Type B pancreatic cell (in vitro differentiated cells): Measurements from ENCODE around the gene FRG1. TPM values are rescaled to one million over a fixed set of nuclear protein-coding genes. Genes with fewer than 3 reads are reported as not detected.
"Not testable (repeated sequence)": the region's sequence is repeated elsewhere in the genome, so short reads cannot be mapped to it uniquely, and the experiment has no call there.

Experiments used
- DNase-seq: peaks from one replicate; pipeline ENCODE4 v3.0.0; 2021; ENCODE audit warnings: mixed read lengths; ENCODE audit not compliant: unreplicated experiment; ENCODE audit errors: extremely low spot score
- H3K27ac Mint-ChIP-seq: 2 replicates; pipeline ENCODE4 v1.8.0; 2021; ENCODE audit warnings: mild to moderate bottlenecking, mixed read lengths
- H3K27me3 Mint-ChIP-seq: 2 replicates; pipeline ENCODE4 v1.8.0; 2021; ENCODE audit warnings: mixed read lengths
- H3K36me3 Mint-ChIP-seq: 2 replicates; pipeline ENCODE4 v1.8.0; 2021; ENCODE audit warnings: mixed read lengths
- H3K4me1 Mint-ChIP-seq: one replicate; pipeline ENCODE4 v1.8.0; 2021; ENCODE audit warnings: mixed read lengths; ENCODE audit not compliant: unreplicated experiment
- H3K4me3 Mint-ChIP-seq: 2 replicates; pipeline ENCODE4 v1.8.0; 2021; ENCODE audit warnings: mild to moderate bottlenecking, mixed read lengths
- H3K9me3 Mint-ChIP-seq: 2 replicates; pipeline ENCODE4 v1.8.0; 2021; ENCODE audit warnings: mixed read lengths
- total RNA-seq: library from RNA; stranded (reverse); gene quantifications from 2 replicates; pipeline ENCODE4 v1.2.1, GENCODE V29; 2021; ENCODE audit warnings: low replicate concordance
- TF ChIP-seq, protein P1 (sequence below): fragments of 200-600 bp; sonication (generic); conservative IDR thresholded peaks from 2 replicates; pipeline ENCODE4 v1.5.0; 2021; ENCODE audit warnings: antibody characterized with exemption, mild to moderate bottlenecking

The FRG1 gene
- total RNA-seq, 1 donor from 2014 or later, result 42.3 TPM

DNA sequence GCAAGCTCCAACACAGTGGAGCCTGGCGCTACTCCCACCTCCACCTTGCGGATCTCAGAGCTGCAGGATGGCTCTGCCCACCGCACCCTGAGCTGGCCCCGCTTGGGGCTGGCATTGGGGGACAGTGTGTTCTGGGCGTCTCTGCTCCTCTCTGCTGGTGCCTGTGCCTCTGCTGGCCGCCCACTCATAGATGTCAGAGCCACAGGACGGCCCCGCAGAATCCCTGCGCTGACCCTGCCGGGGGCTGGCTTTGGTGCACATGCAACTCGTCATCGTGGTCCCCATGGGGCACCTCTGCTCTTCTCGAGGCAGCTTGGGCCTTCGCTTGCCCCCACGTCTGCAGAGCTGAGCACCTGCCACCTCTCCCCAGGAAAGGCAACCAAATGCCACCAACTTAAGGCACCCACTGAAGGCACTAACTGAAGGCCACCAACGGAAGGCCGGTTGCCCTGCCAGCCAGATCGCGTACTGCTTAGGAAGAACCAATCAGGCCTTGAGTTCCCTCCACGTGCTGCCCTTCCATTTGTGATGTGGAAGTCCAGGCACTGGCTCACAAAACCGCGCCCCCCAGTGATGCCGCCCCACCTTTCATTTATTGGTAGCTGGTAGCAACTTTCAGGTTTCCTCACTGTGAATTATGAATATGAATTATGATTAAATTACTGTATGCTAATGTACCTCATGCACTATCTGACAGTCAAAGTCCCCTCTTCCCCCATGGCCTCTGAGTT, 23.3 kb upstream of the FRG1 start:
- no peak for DNase-seq
- H3K4me1 Mint-ChIP-seq, result no peaks in the 10 kb centered on the region
- H3K27me3 Mint-ChIP-seq, result no peaks in the 10 kb centered on the region
- peaks cover 5% of the 10 kb centered on the region for H3K9me3 Mint-ChIP-seq
- H3K36me3 Mint-ChIP-seq, result no peaks in the 10 kb centered on the region
- no peak overlapping the region for H3K4me3 Mint-ChIP-seq
- no peak overlapping the region for H3K27ac Mint-ChIP-seq
- TF ChIP-seq, protein P1, sequence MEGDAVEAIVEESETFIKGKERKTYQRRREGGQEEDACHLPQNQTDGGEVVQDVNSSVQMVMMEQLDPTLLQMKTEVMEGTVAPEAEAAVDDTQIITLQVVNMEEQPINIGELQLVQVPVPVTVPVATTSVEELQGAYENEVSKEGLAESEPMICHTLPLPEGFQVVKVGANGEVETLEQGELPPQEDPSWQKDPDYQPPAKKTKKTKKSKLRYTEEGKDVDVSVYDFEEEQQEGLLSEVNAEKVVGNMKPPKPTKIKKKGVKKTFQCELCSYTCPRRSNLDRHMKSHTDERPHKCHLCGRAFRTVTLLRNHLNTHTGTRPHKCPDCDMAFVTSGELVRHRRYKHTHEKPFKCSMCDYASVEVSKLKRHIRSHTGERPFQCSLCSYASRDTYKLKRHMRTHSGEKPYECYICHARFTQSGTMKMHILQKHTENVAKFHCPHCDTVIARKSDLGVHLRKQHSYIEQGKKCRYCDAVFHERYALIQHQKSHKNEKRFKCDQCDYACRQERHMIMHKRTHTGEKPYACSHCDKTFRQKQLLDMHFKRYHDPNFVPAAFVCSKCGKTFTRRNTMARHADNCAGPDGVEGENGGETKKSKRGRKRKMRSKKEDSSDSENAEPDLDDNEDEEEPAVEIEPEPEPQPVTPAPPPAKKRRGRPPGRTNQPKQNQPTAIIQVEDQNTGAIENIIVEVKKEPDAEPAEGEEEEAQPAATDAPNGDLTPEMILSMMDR, result no peak

DNA sequence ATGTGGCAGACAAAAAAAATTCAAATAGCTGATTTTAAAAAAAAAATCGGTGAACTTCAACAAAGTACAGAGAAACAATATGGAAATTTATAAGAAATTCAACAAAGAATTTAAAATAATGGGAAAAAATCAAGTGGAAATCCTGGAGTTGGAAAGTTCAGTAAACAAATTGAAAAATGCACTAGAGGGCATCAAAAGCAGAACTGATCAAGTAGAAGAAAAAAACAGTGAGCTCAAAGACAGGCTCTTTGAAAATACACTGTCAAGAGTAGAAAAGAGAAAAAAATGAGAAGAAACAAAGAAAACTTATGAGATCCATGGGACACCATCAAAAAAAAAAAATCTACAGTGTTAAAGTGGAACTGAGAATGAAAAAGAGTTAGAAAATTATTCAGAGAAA, 19.6 kb upstream of the FRG1 start:
- TF ChIP-seq, protein P1, result no peak
- no peak for DNase-seq
- H3K27me3 Mint-ChIP-seq, result no peaks in the 10 kb centered on the region
- no peak overlapping the region for H3K27ac Mint-ChIP-seq
- H3K4me3 Mint-ChIP-seq, result no peak overlapping the region
- H3K36me3 Mint-ChIP-seq, result peaks cover 2% of the 10 kb centered on the region
- no peaks in the 10 kb centered on the region for H3K4me1 Mint-ChIP-seq
- H3K9me3 Mint-ChIP-seq, result peaks cover 13% of the 10 kb centered on the region

DNA sequence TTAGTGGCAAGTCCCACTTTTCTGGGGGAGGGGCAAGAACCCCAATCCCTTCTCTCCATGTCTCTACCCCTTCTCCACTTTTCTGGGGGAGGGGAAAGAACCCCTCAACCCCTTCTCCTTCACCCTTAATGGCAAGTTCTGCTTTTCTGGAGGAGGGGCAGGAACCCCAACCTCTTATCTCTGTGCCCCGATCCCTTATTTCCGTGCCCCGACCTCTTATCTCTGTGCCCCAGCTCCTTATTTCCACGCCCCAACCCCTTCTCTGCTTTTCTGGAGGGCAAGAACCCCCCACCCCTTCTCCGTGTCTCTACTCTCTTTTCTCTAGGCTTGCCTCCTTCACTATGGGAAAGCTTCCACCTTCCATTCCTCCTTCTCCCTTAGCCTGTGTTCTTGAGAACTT, 13.9 kb upstream of the FRG1 start:
- H3K27ac Mint-ChIP-seq, H3K27me3 Mint-ChIP-seq, DNase-seq, H3K4me1 Mint-ChIP-seq, H3K4me3 Mint-ChIP-seq: not testable (repeated sequence)
- H3K36me3 Mint-ChIP-seq, result peaks cover 13% of the 10 kb centered on the region
- peaks cover 27% of the 10 kb centered on the region for H3K9me3 Mint-ChIP-seq

DNA sequence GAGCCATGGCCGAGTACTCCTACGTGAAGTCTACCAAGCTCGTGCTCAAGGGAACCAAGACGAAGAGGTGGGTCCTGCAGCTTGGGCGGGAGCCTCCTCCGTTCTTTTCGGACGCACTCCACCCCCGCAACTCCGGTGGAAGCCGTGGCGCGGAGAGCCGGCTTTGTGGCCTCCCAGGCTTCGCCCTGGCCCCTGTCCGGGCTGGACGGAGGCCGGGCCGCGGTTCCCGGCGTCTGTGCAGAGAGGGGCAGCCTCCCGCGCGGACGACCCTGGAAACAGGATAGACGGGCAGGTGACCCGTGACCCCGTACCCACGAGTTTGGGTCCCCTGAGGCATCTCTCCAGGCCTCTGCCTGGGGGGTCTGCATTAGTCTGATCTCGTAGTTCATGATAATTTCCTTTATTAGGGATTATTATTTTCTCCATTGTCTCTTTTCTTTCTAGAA, 356 bp downstream of the FRG1 start:
- Mint-ChIP-seq H3K27me3 (no peaks in the 10 kb centered on the region), H3K36me3 (peaks cover 20% of the 10 kb centered on the region), H3K9me3 (peaks cover 17% of the 10 kb centered on the region), H3K4me3 (peak overlapping the region; percentile 96), H3K27ac (peak overlapping the region; percentile 94), H3K4me1 (peaks cover 20% of the 10 kb centered on the region)
- TF ChIP-seq, protein P1, result no peak
- DNase-seq, result no peak

DNA sequence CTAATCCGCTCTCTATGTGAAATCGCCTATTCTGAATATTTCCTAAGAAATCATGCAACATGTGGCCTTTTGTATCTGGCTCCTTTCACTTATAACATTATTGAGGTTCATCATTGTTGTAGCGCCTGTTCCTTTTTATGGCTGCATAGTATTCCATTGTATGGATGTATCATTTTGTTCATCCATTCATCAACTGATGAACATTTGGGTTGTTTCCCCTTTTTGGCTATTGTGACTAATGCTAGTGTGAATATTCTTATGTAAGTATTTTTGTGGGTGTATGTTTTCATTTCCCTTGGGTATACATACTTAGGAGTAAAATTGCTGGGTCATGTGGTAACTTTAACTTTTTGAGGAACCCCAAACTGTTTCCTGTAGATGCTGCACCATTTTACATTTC, 1.7 kb downstream of the FRG1 start:
- peaks cover 21% of the 10 kb centered on the region for H3K36me3 Mint-ChIP-seq
- peaks cover 20% of the 10 kb centered on the region for H3K4me1 Mint-ChIP-seq
- not testable (repeated sequence) for H3K27me3 Mint-ChIP-seq, H3K27ac Mint-ChIP-seq, H3K9me3 Mint-ChIP-seq, DNase-seq
- H3K4me3 Mint-ChIP-seq, result peak overlapping the region; percentile 71

DNA sequence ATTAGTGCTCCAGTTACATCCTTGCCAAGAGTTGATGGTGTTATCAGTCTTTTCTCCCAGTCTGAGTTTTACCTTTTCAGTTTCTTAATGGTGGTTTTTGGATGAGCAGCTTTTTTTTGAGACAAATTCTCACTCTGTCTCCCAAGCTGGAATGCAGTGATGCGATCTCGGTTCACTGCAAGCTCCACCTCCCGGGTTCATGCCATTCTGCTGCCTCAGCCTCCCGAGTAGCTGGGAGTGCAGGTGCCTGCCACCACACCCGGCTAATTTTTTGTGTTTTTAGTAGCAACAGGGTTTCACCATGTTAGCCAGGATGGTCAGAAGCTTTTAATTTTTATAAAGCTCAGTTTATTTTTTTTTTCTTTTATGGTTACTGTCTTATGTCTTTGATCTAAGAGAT, 3.4 kb downstream of the FRG1 start:
- peaks cover 20% of the 10 kb centered on the region for H3K4me1 Mint-ChIP-seq
- not testable (repeated sequence) for H3K27ac Mint-ChIP-seq, DNase-seq, H3K9me3 Mint-ChIP-seq, H3K27me3 Mint-ChIP-seq, H3K4me3 Mint-ChIP-seq
- peaks cover 24% of the 10 kb centered on the region for H3K36me3 Mint-ChIP-seq

DNA sequence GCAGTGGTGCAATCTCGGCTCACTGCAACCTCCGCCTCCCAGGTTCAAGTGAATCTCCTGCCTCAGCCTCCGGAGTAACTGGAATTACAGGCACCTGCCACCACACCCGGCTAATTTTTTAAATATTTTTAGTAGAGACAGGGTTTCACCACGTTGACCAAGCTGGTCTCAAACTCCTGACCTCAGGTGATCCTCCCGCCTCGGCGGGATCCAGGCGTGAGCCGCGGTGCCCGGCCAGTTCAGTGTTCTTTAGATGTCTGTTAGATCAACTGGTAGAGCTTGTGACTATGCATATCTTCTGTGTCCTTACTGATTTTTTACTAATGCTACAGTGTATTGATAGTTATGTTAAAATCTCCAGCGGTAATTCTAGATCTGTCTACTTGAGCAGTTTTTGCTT, 6.2 kb downstream of the FRG1 start:
- H3K4me1 Mint-ChIP-seq, DNase-seq, H3K27ac Mint-ChIP-seq, H3K27me3 Mint-ChIP-seq, H3K4me3 Mint-ChIP-seq, H3K9me3 Mint-ChIP-seq: not testable (repeated sequence)
- peaks cover 27% of the 10 kb centered on the region for H3K36me3 Mint-ChIP-seq

DNA sequence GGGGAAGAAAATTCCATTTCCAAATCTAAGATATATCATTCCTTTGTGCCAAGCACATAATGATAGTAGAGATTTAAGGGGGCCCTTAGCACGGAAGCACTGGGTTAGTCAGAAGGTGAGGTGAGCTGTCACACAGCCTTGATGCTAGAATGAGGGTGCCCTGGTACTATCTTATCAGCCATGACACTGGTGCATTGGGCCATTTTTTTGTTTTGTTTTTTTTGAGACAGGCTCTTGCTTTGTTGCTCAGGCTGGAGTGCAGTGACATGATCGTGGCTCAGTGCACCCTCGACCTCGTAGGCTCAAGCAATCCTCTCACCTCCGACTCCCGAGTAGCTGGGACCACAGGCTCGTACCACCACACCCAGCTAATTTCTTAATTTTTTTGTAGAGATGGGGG, 7.8 kb downstream of the FRG1 start:
- H3K27ac Mint-ChIP-seq, H3K4me1 Mint-ChIP-seq, H3K9me3 Mint-ChIP-seq, H3K4me3 Mint-ChIP-seq, H3K27me3 Mint-ChIP-seq, DNase-seq: not testable (repeated sequence)
- H3K36me3 Mint-ChIP-seq, result peaks cover 20% of the 10 kb centered on the region

DNA sequence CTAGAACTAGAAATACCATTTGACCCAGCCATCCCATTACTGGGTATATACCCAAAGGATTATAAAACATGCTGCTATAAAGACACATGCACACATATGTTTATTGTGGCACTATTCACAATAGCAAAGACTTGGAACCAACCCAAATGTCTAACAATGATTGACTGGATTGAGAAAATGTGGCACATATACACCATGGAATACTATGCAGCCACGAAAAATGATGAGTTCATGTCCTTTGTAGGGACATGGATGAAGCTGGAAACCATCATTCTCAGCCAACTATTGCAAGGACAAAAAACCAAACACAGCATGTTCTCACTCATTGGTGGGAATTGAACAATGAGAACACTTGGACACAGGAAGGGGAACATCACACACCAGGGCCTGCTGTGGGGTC, 28.6 kb downstream of the FRG1 start:
- H3K4me1 Mint-ChIP-seq, H3K27me3 Mint-ChIP-seq, H3K9me3 Mint-ChIP-seq, DNase-seq, H3K4me3 Mint-ChIP-seq, H3K27ac Mint-ChIP-seq: not testable (repeated sequence)
- peaks cover 15% of the 10 kb centered on the region for H3K36me3 Mint-ChIP-seq
